ENCODE measurements around the gene PREX1.

The PREX1 gene

DNA sequence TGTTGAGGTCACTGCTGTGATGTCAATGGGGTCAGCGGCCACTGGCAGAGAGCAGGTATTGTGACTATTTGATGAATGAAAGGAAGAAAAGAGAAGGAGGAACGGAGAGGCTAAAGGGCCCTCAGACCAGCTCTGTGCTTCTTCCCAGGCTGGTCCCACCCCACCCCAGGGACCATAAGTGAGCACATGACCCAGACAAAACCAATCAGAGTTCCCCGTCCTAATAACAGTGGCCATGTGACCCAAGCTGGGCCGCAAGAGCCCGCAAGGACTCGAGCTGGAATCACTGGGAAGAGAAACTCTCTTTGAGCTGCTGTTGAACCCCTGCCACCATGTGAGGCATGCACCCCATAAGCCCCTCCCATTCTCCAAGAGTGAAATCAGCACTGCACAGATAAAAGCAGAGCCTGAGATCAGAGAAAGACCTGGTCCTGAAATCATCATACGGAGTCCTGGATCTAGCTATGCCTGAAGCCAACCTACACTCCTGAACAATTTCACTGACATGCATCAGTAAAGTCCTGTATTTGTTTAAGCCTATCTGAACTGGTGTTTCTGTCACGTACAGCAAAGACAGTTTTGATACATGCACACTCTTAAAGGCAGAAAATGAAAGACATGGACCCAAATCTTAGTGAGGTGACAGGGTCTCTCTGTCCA lies 90.2 kb downstream of the PREX1 start:
- no peak for DNase-seq (ENCODE audit: low read depth, low spot score)

DNA sequence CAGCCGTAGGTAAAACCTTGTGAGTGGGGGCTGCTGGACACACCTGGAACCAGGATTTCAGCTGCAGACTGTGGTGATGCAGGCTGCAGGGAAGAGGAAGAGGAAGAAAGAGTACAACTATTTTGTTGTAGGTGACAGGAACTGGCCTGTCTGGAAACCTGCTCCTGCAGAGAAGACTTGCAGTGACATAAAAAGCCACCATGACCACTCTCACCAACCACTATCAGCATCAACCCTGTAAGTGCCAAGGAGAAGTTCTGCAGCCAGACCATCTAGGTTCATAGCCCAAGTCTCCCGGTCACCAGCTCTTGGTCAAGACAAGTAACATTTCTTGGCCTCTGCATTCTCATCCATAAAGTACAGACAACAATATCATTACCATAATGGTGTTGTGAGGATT lies 91.2 kb downstream of the PREX1 start:
- no peak for DNase-seq (ENCODE audit: low read depth, low spot score)

DNA sequence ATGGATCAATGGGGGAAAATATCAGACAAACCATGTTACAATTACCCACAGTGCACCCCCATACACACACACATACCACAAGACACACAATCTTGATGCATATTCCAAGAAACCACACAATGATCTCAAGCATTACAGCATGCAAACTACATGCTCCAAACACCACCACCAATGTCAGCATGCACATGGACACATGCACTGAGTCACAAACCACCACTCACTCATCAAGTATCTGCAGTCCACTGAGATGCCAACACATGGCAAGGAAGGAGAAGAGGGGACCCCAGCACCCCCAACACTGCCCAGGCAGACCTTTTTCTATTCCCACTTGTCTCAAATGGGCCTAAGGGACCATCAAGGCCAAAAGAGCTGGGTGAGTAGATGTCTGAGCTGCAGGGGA lies 91.6 kb downstream of the PREX1 start:
- no peak for DNase-seq (ENCODE audit: low read depth, low spot score)

DNA sequence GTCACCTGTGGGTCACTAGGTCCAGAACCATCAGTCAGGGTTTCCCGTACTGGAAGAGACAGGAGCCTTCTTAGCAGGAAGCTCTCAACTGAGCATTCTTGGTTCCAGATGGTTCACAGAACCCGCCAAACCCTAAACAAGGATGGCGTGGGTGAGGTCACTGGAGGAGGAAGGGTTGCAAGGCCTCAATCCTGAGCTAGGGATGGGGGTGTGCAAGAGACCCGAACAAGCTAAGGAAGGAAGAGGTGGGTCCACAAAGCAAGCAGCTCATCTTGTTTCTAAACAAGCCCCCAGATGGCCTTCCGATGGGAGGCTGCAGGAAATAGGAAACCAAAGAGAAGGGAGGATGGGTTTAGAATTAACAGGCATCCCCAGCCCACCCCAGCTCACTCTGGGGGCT lies 92.7 kb downstream of the PREX1 start:
- no peak for DNase-seq (ENCODE audit: low read depth, low spot score)

DNA sequence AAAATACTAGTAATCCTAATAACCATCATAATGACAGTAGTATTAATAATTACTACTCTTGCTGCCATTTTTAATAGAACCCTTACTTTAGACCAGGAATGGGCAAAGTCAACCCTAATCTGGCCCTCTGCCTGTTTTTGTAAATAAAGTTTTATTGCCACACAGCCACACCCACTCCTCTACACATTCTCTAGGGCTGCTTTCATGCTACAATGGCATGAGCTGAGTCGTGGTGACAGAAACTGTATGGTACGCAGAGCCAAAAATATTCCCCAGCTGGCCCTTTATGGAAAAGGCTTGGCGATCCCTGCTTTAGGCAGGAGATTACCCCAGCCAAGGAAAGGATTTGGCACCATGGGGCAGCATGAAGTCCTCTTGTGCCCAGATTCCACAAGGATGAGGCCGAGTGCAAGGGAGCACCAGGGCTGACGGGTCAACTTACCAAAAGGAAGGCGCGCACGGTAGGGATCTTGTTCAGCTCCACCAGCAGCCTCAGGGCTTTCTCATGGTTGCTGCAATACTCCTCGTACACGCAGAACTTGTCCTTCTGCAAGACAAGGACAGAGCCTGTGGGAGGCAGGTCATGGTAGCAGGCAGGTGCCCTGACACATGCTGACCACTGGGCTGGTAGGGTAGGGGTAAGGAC lies 93.6 kb downstream of the PREX1 start:
- DNase-seq (ENCODE audit: low read depth, low spot score): peak; percentile 26

DNA sequence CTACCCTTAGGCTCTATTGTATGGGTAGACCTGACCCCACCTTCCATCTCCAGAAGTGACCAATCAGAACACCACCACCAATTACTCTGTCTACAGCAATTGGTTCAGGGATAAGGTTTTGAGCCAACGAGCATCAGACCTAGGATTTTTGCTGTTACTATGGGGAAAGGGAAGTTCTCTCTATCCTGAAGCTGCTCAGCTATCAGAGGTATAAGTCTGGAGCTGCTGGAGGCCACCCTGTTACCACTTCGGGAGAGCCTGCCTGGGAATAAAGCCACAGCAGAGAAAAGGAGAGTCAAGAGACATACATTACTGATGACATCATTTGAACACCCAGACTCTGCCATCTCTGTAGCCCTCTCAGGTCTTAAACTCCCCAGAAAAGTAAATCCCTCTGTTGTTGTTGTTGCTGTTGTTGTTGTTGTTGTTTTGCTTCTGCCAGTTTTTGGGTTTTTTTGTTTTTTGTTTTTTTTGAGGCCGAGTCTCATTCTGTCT lies 94.5 kb downstream of the PREX1 start:
- DNase-seq (ENCODE audit: low read depth, low spot score): no peak

DNA sequence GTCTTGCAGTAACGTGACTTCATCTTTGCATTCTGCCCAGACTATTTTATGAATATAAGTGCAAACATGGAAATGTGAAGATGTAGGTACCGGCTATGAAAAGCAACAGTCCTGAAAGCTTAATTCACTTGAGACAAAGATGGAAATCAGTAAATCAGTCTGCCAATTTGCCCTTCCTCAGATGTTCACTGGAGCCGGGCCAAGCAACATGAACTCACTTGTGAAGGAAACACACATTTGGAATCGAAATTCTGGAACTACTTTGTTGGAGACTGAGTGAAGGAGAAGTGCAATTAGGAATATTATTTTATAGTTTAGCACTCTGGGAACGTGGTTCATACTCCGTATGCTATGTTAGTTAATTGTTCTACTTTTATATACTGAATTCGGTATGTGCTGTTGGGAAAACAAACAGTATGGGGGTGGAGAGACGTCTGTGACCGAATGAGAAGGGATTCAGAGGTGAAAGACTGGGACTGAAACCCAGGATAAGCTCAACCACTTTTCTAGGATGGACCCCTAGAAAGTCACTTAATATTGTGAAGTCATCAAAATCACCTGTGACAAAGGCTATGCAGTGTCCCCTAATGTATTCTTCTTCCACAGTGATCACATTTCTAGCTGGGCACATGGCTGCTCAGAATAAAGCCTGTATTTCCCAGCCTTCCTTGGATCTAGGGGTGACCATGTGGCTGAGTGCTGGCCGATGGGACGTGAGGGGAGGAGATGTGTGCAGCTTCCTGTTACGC lies 95.5 kb downstream of the PREX1 start:
- DNase-seq (ENCODE audit: low read depth, low spot score): no peak

DNA sequence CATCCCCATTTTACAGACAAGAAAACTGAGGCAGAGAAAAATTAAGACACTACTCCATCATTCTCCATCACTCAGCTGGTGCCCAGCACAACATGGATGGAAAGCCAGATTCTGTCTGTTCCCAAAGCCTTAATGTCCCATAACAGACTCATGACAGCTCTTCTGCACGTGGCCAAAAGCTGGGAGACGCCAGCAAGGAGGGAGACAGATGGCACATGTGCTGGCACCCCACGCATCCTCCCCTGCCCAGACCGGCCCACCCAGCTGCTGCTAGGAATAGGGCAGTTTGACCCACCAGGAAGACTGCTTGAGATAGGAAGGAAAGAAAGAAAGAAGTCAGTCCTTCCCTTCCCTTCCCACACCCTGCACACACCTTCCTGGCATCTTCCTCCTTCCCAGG lies 96.3 kb downstream of the PREX1 start:
- DNase-seq (ENCODE audit: low read depth, low spot score): no peak

DNA sequence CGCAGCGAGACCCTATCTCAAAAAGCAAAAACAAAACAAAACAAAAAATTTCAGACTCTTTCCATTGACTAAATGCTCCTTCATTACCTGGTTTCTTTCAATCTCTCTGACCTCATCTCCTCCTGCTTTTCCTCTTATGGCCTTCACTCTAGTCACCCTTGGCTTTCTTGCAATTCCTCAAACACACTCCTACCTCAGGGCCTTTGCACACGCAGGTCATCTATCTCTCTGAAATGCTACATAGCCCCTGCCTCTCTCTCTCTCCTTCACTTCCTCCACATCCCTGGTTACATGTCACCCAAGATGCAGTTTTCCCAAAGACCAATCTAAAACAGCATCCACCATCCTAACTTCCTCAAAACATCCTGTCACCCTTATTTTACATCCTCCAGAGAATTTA lies 96.8 kb downstream of the PREX1 start:
- no peak for DNase-seq (ENCODE audit: low read depth, low spot score)

DNA sequence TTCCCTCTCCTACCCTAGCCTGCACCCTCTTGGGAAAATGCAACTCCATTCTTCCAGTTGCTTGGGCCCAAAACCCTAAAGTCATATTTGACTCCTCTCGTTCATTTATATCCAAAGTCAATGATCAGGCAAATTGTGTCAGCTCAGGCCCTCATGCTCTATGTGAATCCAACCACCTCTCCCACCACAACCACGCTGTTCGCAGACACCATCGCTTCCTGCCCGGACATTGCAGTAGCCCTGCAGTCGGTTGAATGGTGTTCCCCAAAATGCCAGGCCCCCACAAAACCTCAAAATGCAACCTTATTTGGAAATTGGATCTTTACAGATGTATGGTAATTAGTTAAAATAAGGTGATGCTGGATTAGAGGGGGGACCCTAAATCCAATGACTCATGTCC lies 98.3 kb downstream of the PREX1 start:
- DNase-seq (ENCODE audit: low read depth, low spot score): no peak

DNA sequence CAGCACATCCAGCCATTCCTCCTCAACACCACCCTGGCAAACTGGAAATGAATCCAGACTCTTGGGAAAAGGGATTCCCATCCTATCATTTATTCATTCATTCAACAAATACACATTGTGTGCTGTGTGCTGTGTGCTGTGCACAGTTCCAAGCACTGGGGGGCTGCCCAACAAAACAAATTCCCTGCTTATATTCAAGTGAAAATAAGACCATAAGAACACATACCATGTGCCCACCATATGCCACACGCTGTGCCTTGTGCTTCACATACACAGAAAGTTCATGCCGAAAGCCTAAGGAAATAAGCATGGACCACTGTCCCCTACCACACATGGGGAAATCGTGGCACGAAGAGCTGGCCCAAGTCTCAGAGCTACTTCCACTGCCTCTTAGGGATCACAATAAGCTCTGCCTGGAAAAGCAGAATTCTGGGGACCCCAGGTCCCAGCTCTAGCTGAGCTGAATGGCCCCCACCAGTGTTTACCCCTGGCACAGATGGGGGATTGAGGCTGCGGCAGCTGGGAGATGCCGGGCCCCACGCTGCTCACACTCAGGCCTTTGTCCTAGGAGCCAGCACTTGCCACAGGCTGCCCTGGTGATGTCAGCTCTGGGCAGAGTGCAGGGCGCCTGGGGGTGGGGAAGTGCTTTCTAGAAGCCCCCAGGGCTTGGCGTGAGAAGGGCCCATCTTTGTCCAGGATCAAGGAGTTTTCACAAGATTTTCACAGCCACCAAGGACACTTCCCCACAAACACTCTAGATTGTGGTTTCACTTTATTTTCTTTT lies 99.6 kb downstream of the PREX1 start:
- DNase-seq (ENCODE audit: low read depth, low spot score): no peak

DNA sequence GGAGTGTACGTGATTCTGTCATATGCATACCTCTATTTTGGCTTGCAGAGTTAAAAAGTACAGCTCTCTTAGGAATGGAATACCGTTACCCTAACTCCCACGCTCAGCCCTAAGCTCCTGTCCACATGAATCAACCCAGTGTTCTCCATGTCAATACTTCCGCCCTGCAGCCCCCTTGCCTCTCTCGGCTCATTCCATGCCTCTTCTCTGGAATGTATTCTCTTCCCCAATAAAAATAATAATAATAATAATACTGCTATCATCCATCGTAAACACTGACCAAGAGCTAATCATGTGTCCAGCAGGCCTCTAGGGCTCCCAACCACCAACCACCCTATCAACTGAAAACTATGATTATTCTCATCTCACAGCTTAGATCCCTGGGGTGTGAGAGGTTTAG lies 100.6 kb downstream of the PREX1 start:
- DNase-seq (ENCODE audit: low read depth, low spot score): no peak

DNA sequence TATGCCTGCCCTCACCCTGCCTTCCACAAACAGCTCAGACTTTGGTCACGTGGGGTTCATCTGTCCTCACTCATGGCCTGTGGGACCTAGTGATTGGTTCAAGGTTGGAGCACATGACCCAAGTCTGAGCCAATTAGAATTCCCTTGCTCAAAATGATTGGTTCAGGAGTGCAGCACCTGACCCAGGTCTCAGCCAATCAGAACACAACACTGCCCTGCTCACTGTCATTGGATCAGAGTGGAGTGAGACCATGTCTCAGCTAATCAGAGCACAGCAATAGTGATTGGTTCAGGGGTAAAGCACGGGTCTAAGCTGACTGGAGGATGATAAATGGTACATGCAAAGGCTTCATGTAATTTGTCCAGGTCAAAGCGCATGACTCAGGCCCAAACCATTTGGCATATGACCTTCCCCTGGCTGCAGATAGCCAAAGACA lies 102.2 kb downstream of the PREX1 start:
- no peak for DNase-seq (ENCODE audit: low read depth, low spot score)

DNA sequence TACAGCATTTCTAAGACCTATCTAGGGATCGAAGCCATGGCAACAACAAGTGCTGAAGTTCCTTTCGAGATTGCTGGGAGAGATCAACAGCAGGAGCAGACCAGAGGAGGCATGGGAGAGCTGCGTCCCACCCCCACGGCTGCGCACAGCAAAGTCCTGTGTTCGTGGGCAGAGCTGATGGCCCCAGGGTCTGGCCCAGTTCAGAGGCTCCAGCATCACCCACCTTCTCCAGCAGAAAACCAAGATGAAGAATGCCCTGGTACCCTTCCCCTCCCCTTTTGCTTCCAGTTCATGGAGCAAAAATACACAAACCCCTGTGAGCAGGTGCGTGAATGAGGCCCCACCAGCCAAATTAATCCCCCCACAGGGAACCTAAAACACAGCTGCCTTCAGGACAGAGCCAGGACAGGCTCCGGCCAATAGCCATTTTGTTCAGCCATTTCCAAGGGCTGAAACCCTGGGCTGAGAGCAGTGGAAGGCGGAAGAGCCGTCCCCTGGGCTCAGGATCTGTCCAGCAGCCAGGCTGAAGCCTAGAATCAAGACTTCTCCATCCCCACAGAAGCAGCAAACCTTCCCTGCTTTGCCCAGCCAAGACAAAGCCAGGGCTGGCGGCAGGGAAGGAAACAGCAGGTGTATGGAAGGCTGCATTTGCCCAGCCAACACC lies 102.8 kb downstream of the PREX1 start:
- DNase-seq (ENCODE audit: low read depth, low spot score): no peak

DNA sequence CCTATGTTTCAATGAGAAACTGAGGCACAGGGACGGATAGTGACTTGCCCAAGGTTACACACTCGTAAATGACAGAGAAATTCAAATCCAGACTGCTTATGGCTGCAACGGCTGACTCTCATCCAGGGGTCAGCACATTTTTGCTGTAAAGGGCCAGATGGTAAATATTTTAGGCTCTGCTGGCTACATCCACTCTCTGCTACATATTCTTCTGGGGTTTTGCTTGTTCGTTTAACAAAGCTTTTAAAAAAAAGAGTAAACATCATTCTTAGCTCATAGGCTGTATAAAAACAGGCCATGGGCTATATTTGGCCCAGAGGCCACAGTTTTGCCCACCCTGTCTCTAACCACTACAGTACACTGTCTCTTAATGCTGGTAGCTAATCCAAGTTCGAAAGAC lies 103.4 kb downstream of the PREX1 start:
- no peak for DNase-seq (ENCODE audit: low read depth, low spot score)

DNA sequence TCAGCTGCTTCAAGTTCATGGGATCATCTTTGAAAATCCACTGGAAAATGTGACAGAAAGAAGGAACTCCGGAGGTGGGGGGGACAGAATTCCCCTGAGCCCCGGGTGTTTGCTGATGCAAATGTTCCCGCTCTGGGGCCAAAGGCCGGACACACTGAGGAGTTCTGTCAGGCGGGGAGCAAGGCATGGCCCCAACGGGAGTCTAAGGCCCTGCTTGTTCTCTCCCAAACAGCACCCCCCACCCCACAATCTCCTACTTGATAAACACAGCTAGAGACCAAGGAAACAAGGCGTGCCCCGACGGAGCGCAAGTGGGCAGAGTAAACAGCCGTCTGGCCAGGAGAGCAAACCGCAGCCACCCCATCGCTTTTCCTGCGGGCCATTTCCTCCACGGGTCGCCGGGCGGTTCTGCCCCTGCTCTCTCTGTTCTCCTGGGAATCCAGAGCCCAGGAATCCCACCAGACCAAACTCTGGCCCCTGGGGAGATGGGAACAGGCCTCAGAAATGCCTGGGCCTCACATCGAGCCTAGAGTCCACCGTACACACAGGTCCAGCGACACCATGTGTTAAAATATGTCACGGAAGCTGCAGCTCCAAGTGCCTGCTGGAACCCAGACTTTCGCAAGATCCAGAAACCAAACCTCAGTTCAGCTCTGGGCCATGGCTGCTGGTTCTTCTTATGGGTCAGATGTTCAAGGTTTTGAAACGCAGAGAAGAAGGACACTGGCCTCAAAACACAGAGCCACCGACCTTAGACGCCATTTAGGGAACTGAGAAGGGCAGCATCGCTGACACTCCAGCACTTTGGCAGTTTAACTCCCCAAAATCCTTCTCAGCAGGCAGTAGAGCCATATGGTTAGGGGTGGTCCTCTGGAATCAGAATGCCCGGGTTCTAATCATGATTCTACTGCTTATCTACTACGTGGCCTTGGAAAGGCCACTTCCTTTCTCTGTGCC lies 104.2 kb downstream of the PREX1 start:
- DNase-seq (ENCODE audit: low read depth, low spot score): no peak

DNA sequence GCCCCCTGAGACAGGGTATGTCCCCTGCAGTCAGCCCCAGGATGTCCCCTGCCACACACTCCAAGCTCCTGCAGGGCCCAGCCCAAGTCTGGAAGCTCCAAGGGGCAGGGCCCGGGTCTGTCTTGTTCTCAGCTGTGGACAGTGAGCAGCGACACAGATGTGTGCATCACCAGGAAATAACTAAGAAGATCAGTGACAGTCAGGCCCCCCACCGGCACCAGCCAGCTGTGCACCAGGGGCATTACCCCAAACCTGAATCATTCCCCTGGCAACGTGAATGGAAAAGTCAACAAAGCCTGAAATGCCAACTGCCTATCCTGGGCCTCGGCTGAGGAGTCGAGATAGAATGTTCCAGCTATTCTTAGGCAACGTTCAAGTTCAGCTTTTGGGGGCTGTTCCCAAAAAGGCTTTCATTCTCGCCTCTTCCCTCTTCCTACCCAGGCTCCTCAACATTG lies 105.0 kb downstream of the PREX1 start:
- DNase-seq (ENCODE audit: low read depth, low spot score): no peak

DNA sequence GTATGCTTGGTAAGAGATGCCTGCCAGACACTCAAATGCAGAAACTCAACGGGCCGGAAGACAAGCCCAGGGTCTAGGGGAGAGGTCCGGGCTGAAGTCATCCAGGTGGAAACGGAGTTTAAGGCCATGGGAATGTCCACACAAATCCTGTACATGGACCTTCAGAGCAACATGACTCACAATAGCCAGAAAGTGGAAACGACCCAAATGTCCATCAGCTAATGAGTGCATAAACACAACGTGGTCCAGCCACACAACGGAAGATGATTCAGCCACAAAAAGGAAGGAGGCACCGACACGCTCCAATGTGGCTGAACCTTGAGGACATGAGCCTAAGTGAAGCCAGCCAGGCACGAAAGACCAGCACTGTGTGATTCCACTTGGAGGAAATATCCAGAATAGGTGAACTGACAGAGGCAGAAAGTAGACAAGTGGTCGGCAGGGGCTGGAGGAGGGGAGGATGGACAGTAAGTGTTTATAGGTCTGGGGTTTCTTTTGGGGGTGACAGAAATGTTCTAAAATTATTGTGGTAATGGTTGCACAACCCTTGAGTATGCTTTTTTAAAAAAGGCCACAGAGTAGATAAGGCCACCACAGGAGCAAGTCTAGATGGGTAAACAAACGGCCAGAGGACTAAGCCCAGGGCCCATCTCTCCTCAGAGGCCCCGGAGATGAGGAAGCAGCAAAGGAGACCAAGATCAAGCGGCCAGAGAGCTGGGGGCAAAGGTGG lies 105.6 kb downstream of the PREX1 start:
- no peak for DNase-seq (ENCODE audit: low read depth, low spot score)

DNA sequence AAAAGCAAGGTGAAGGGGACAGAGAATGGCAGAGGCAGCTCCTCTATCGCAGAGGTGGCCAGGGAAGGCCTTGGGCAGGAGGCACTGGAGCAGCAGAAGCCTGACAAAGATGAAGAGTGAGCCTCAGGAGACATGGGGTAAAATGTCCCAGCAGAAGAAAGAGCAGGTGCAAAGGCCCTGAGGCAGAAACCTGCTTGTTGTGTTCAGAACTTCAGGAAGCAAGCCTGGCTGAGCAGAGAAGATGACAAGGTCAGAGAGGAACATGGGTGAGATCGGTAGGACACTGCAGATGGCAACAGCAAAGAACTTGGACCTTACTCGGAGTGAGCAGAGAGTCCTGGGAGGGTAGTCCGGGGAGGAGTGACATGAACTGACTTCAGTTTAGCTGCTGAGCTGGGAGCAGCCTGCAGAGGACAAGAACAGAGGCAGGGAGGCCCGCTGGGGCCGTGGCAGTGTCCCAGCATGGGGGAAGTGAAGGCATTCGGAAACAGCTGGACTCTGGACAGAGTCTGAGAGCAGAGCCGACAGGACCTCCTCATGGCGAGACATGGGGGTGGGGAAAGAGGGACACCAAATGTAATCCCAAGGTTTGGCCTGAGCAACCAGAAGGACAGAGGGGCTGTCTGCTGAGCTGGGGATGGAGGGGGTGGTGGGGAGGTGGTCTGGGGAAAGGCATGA lies 106.3 kb downstream of the PREX1 start:
- no peak for DNase-seq (ENCODE audit: low read depth, low spot score)

Measured in ELF-1 (cell line).